HFFc6 (cell line): ENCODE data around the gene BANK1. TPM values are rescaled to one million over a fixed set of nuclear protein-coding genes. Genes with fewer than 3 reads are reported as not detected.

Source experiments
- DNase-seq: peaks from one replicate; pipeline ENCODE4 v3.0.0-alpha.2; 2018
- H3K27ac Mint-ChIP-seq: 2 replicates; pipeline ENCODE4 v1.8.0; 2020; ENCODE audit warnings: mild to moderate bottlenecking, mixed read lengths
- H3K27me3 Mint-ChIP-seq: 2 replicates; pipeline ENCODE4 v1.8.0; 2021; ENCODE audit warnings: mild to moderate bottlenecking, moderate library complexity, mixed read lengths; ENCODE audit not compliant: insufficient read depth
- H3K36me3 Mint-ChIP-seq: 2 replicates; pipeline ENCODE4 v1.8.0; 2021; ENCODE audit warnings: low read depth, mixed read lengths
- H3K4me1 Mint-ChIP-seq: 2 replicates; pipeline ENCODE4 v1.8.0; 2020; ENCODE audit warnings: low read depth, mixed read lengths
- H3K4me3 Mint-ChIP-seq: 2 replicates; pipeline ENCODE4 v1.8.0; 2020; ENCODE audit warnings: mild to moderate bottlenecking, moderate library complexity, mixed read lengths
- H3K9me3 Mint-ChIP-seq: 2 replicates; pipeline ENCODE4 v1.8.0; 2020; ENCODE audit warnings: mild to moderate bottlenecking, mixed read lengths
- CTCF ChIP-seq: fragments of 200-600 bp; sonication (generic); IDR thresholded peaks from 2 replicates; pipeline ENCODE4 v1.5.0; 2021; ENCODE audit warnings: antibody characterized with exemption, mild to moderate bottlenecking
- total RNA-seq, 6 experiments: library from RNA; stranded (reverse); fragmentation: NEBNext Ultra II Directional; extraction: Animal tissue kit (Norgen Biotek cat#: 25700); gene quantifications; 2 replicates in 1 of 6; 3 replicates in 5 of 6; pipeline ENCODE4 v1.2.3, GENCODE V29; 2021

BANK1 gene
- total RNA-seq, 6 experiments from 2014 or later, result 0.14 to 0.28 (median 0.17) TPM; not detected in 3

- no peak for DNase-seq
- H3K9me3 Mint-ChIP-seq, result no peaks in the 10 kb centered on the region
- H3K36me3 Mint-ChIP-seq, result no peaks in the 10 kb centered on the region
- H3K27me3 Mint-ChIP-seq, result no peaks in the 10 kb centered on the region
- H3K27ac Mint-ChIP-seq, result no peak overlapping the region
- no peak for TF ChIP-seq CTCF
- H3K4me1 Mint-ChIP-seq, result no peaks in the 10 kb centered on the region; the same call in 1 of the 2 replicates
- H3K4me3 Mint-ChIP-seq, result no peak overlapping the region
Measured at GRCh38 chr4:101782546-101782945, 8.0 kb upstream of the BANK1 start.

- H3K27me3 Mint-ChIP-seq, result no peaks in the 10 kb centered on the region
- DNase-seq, result no peak
- H3K36me3 Mint-ChIP-seq, result no peaks in the 10 kb centered on the region
- no peak overlapping the region for H3K4me3 Mint-ChIP-seq
- H3K4me1 Mint-ChIP-seq, result no peaks in the 10 kb centered on the region; the same call in 1 of the 2 replicates
- no peak for TF ChIP-seq CTCF
- H3K9me3 Mint-ChIP-seq, result no peaks in the 10 kb centered on the region
- no peak overlapping the region for H3K27ac Mint-ChIP-seq
Measured at GRCh38 chr4:101784957-101785356, 5.6 kb upstream of the BANK1 start.

DNA sequence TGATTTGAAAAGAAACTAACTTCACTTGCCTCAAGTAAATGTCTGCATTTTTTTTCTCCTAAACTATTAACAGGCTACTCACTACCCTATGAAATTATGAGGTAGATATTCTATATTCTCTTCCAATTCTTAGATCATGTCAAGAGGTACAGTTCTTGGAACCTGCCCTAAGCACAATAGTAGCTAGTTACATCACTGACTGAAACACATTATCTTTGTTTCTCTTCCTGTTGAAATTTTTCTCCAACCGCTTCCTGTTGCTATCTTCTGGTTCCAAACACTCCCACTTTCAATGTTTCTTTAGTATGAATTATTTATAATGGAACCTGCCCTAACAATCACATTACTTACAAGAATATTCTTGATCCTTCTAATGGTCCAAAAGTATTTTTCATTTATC lies 5.0 kb upstream of the BANK1 start:
- peaks cover 2% of the 10 kb centered on the region; the same call in 1 of the 2 replicates for H3K27me3 Mint-ChIP-seq
- no peaks in the 10 kb centered on the region for H3K36me3 Mint-ChIP-seq
- no peak overlapping the region for H3K27ac Mint-ChIP-seq
- peaks cover 5% of the 10 kb centered on the region; the same call in 1 of the 2 replicates for H3K4me1 Mint-ChIP-seq
- TF ChIP-seq CTCF, result no peak
- no peaks in the 10 kb centered on the region for H3K9me3 Mint-ChIP-seq
- no peak overlapping the region for H3K4me3 Mint-ChIP-seq
- DNase-seq, result no peak

DNA sequence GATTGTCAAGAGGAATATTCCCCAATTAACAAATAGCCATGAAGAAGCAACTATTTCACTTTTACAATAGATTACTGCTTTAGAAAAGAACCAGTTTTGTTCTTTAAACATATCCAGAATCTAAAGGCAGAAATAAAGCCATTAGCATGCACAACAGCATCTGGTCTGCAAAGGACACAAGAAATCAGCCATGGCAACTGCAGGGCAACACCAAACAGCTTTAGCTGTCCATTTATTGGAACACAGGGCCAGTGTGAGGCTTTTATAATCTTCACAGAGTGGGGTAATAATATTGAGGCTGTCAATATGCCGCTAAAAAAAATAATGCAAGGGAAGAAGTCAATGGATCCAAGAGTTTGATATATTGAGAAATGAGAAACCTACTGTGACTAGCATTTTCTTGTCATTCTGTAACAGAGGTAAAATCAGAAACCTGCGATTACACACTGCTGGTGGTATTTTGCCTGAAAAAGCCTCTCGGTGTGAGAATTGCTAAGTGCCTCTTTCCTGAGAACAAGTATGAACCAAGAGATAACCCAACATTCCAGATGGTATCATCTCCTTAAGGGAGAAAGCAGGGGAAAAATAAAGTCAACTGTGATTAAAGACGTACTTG lies 2.7 kb upstream of the BANK1 start:
- Mint-ChIP-seq H3K27ac (no peak overlapping the region), H3K4me3 (no peak overlapping the region), H3K27me3 (peaks cover 4% of the 10 kb centered on the region; the same call in 1 of the 2 replicates), H3K36me3 (no peaks in the 10 kb centered on the region), H3K4me1 (peaks cover 12% of the 10 kb centered on the region; the same call in 1 of the 2 replicates), H3K9me3 (no peaks in the 10 kb centered on the region)
- TF ChIP-seq CTCF, result no peak
- DNase-seq, result no peak

- peak overlapping the region; percentile 82 for H3K4me3 Mint-ChIP-seq
Measured at GRCh38 chr4:101791182-101791558, 640 bp downstream of the BANK1 start.

More at GRCh38 chr4:101791182-101791558, 640 bp downstream of the BANK1 start:
- peaks cover 12% of the 10 kb centered on the region; the same call in 1 of the 2 replicates for H3K4me1 Mint-ChIP-seq
- no peak for TF ChIP-seq CTCF
- H3K9me3 Mint-ChIP-seq, result no peaks in the 10 kb centered on the region
- DNase-seq, result no peak
- H3K27ac Mint-ChIP-seq, result no peak overlapping the region
- H3K36me3 Mint-ChIP-seq, result no peaks in the 10 kb centered on the region
- H3K27me3 Mint-ChIP-seq, result peaks cover 5% of the 10 kb centered on the region; the same call in 1 of the 2 replicates
